ENCODE results near the gene USP17L22. TPM values are rescaled to one million over a fixed set of nuclear protein-coding genes. Genes with fewer than 3 reads are reported as not detected.

The USP17L22 gene
- total RNA-seq, 2 experiments from 2014 or later, result not detected

Other genes with a start within 250 kb of the USP17L22 start
- gene FAM90A26, start 97.2 kb upstream of the USP17L22 start, total RNA-seq, result not detected
- not detected for gene USP17L10, start 57.0 kb upstream of the USP17L22 start, total RNA-seq
- not detected for gene USP17L11, start 52.2 kb upstream of the USP17L22 start, total RNA-seq
- not detected for gene USP17L12, start 47.5 kb upstream of the USP17L22 start, total RNA-seq
- not detected for gene USP17L13, start 42.7 kb upstream of the USP17L22 start, total RNA-seq
- gene USP17L15, start 33.2 kb upstream of the USP17L22 start, total RNA-seq, result not detected
- not detected for gene USP17L17, start 23.7 kb upstream of the USP17L22 start, total RNA-seq
- not detected for gene USP17L18, start 19.0 kb upstream of the USP17L22 start, total RNA-seq
- not detected for gene USP17L19, start 14.2 kb upstream of the USP17L22 start, total RNA-seq
- gene USP17L20, start 9.5 kb upstream of the USP17L22 start, total RNA-seq, result not detected
- gene USP17L21, start 4.7 kb upstream of the USP17L22 start, total RNA-seq, result not detected
- gene USP17L24, start 57.5 kb downstream of the USP17L22 start, total RNA-seq, result not detected
- not detected for gene USP17L25, start 62.3 kb downstream of the USP17L22 start, total RNA-seq
- not detected for gene USP17L26, start 67.0 kb downstream of the USP17L22 start, total RNA-seq
- not detected for gene USP17L5, start 71.8 kb downstream of the USP17L22 start, total RNA-seq
- not detected for gene USP17L27, start 76.5 kb downstream of the USP17L22 start, total RNA-seq
- gene USP17L28, start 81.3 kb downstream of the USP17L22 start, total RNA-seq, result not detected
- not detected for gene USP17L29, start 86.0 kb downstream of the USP17L22 start, total RNA-seq
- gene USP17L30, start 95.5 kb downstream of the USP17L22 start, total RNA-seq, result not detected
- not detected for gene DEFB131A, start 176.8 kb downstream of the USP17L22 start, total RNA-seq